Small intestine (tissue), 7 donors: ENCODE measurements around the gene TICAM1. TPM values are rescaled to one million over a fixed set of nuclear protein-coding genes. Genes with fewer than 3 reads are reported as not detected.
"Not testable (repeated sequence)": the region's sequence is repeated elsewhere in the genome, so short reads cannot be mapped to it uniquely, and the experiment has no call there.

ENCODE experiments used
- DNase-seq, 2 donors: peaks; one replicate each; pipeline versions ENCODE4 v3.0.0 to v3.0.0-alpha.2; 2013
- FAIRE-seq: peaks from 2 replicates; lab custom pipeline; 2012; peaks lifted over from hg19 to GRCh38; lab: Jason Lieb, UNC
- H3K27ac ChIP-seq, 3 donors: one replicate each; pipeline ENCODE4 v1.5.1; 2013; ENCODE audit warnings: low read length in 2 of 3, mild to moderate bottlenecking in 2 of 3, control low read depth in 1 of 3, inconsistent platforms in 1 of 3, low read depth in 1 of 3, moderate library complexity in 1 of 3
- H3K27me3 ChIP-seq, 3 donors: one replicate each; pipeline ENCODE4 v1.6.1; 2013; ENCODE audit warnings: low read length in 3 of 3, inconsistent platforms in 1 of 3; ENCODE audit not compliant: control insufficient read depth in 3 of 3, insufficient read depth in 3 of 3
- H3K36me3 ChIP-seq, 3 donors: one replicate each; pipeline ENCODE4 v1.6.1; 2013; ENCODE audit warnings: low read length in 3 of 3, inconsistent platforms in 1 of 3, low read depth in 1 of 3, mild to moderate bottlenecking in 1 of 3, moderate library complexity in 1 of 3; ENCODE audit not compliant: control insufficient read depth in 3 of 3, insufficient read depth in 2 of 3
- H3K4me1 ChIP-seq, 3 donors: one replicate each; pipeline ENCODE4 v1.6.1; 2013; ENCODE audit warnings: low read length in 2 of 3, inconsistent platforms in 1 of 3, low read depth in 1 of 3, mild to moderate bottlenecking in 1 of 3, moderate library complexity in 1 of 3; ENCODE audit not compliant: control insufficient read depth in 3 of 3, insufficient read depth in 2 of 3
- H3K4me3 ChIP-seq, 3 donors: one replicate each; pipeline ENCODE4 v1.5.1; 2013; ENCODE audit warnings: low read length in 3 of 3, control low read depth in 1 of 3, inconsistent platforms in 1 of 3, low read depth in 1 of 3, mild to moderate bottlenecking in 1 of 3, moderate library complexity in 1 of 3
- H3K9me3 ChIP-seq, 2 donors: one replicate each; pipeline ENCODE4 v1.6.1; 2013; ENCODE audit warnings: low read depth in 1 of 2, low read length in 1 of 2; ENCODE audit not compliant: control insufficient read depth in 2 of 2, insufficient read depth in 1 of 2
- WGBS, 3 donors: extraction: QIAGEN DNeasy Blood & Tissue Kit; methylation state at CpG; one replicate each; pipeline ENCODE4 v1.1.7; 2013; 5-methylcytosine and 5-hydroxymethylcytosine counted together
- polyA plus RNA-seq, 4 donors: library from polyadenylated mRNA; stranded (reverse) in 3 of 4; unstranded in 1 of 4; fragments of 200-250 nt in 3 of 4; fragments of 120-200 nt in 1 of 4; gene quantifications; one replicate each; pipeline versions ENCODE4 v1.2.1 to v1.2.3, GENCODE V29; 2013
- donor health status: healthy with polysubstance abuse.
- donor health status: control.
- donor health status: control.
- donor health status: Bipolar disorder and iron deficiency.
- donor health status: healthy.

The TICAM1 gene
- polyA plus RNA-seq, 4 donors, result 14.3 to 38.0 (median 20.6) TPM

GRCh38 chr19:4851551-4852290 is 20.2 kb upstream of the TICAM1 start:
- Histone ChIP-seq H3K36me3 (peaks cover 11 to 94% (median 16%) of the 10 kb centered on the region in 3 donors), H3K4me3 (no peak overlapping the region), H3K4me1 (peaks cover 0 to 11% (median 0%) of the 10 kb centered on the region in 3 donors), H3K27ac (no peak overlapping the region), H3K9me3 (no peaks in the 10 kb centered on the region), H3K27me3 (no peaks in the 10 kb centered on the region)
- 76 to 78% (median 76%) methylated on average over 39 to 42 of the region's 42 CpGs for WGBS, 3 donors
- peak; percentile 51 to 82 for DNase-seq
- FAIRE-seq, result no peak

GRCh38 chr19:4849019-4849418 is 17.5 kb upstream of the TICAM1 start:
- Histone ChIP-seq H3K9me3 (no peaks in the 10 kb centered on the region), H3K27ac (no peak overlapping the region), H3K27me3 (no peaks in the 10 kb centered on the region), H3K4me1 (peaks cover 0 to 6% (median 0%) of the 10 kb centered on the region in 3 donors), H3K4me3 (no peak overlapping the region), H3K36me3 (peaks cover 10 to 91% (median 10%) of the 10 kb centered on the region in 3 donors)
- FAIRE-seq (no peak), DNase-seq (no peak)
- 85 to 92% (median 92%) methylated on average over 7 of the region's 7 CpGs for WGBS, 3 donors

- H3K4me3 ChIP-seq, result no peak overlapping the region
- peaks cover 10 to 91% (median 10%) of the 10 kb centered on the region in 3 donors for H3K36me3 ChIP-seq
- no peaks in the 10 kb centered on the region for H3K27me3 ChIP-seq
- no peak overlapping the region for H3K27ac ChIP-seq
- no peak for FAIRE-seq
- H3K9me3 ChIP-seq, result no peaks in the 10 kb centered on the region
- H3K4me1 ChIP-seq, result peaks cover 0 to 18% (median 0%) of the 10 kb centered on the region in 3 donors
- DNase-seq, result no peak
- WGBS, 3 donors, result 94 to 98% (median 95%) methylated on average over 23 of the region's 23 CpGs
Observed at GRCh38 chr19:4847190-4847973, 15.9 kb upstream of the TICAM1 start.

- not testable (repeated sequence) for H3K27ac ChIP-seq, DNase-seq
- WGBS, 3 donors, result 63 to 88% (median 83%) methylated on average over 5 to 9 of the region's 9 CpGs
Observed at GRCh38 chr19:4845975-4846374, 14.5 kb upstream of the TICAM1 start.

GRCh38 chr19:4844348-4845179 is 13.1 kb upstream of the TICAM1 start:
- WGBS, 3 donors, result 60 to 73% (median 70%) methylated on average over 10 of the region's 10 CpGs
- H3K4me3 ChIP-seq, result no peak overlapping the region
- no peaks in the 10 kb centered on the region for H3K27me3 ChIP-seq
- peak; percentile 42 to 63 for DNase-seq
- H3K36me3 ChIP-seq, result peaks cover 8 to 86% (median 10%) of the 10 kb centered on the region in 3 donors
- no peaks in the 10 kb centered on the region for H3K9me3 ChIP-seq
- peaks cover 0 to 22% (median 0%) of the 10 kb centered on the region in 3 donors for H3K4me1 ChIP-seq
- FAIRE-seq, result no peak
- H3K27ac ChIP-seq, result peak overlapping the region in 1 of 3 donors; percentile 39

More at GRCh38 chr19:4845975-4846374, 14.5 kb upstream of the TICAM1 start:
- H3K27me3 ChIP-seq, H3K9me3 ChIP-seq, FAIRE-seq, H3K4me3 ChIP-seq: not testable (repeated sequence)
- Histone ChIP-seq H3K36me3 (peaks cover 10 to 87% (median 10%) of the 10 kb centered on the region in 3 donors), H3K4me1 (peaks cover 0 to 22% (median 0%) of the 10 kb centered on the region in 3 donors)

GRCh38 chr19:4843647-4843965 is 12.1 kb upstream of the TICAM1 start:
- Histone ChIP-seq H3K4me1 (peaks cover 0 to 22% (median 0%) of the 10 kb centered on the region in 3 donors), H3K9me3 (no peaks in the 10 kb centered on the region), H3K27ac (peak overlapping the region in 2 of 3 donors; percentile 18 to 54), H3K36me3 (peaks cover 14 to 87% (median 16%) of the 10 kb centered on the region in 3 donors), H3K27me3 (no peaks in the 10 kb centered on the region), H3K4me3 (no peak overlapping the region)
- DNase-seq (no peak), FAIRE-seq (no peak)
- WGBS, 3 donors, result 91 to 95% (median 93%) methylated on average over 6 of the region's 6 CpGs

- no peaks in the 10 kb centered on the region for H3K27me3 ChIP-seq
- peaks cover 7 to 65% (median 15%) of the 10 kb centered on the region in 3 donors for H3K36me3 ChIP-seq
- no peaks in the 10 kb centered on the region for H3K9me3 ChIP-seq
- H3K4me3 ChIP-seq, result no peak overlapping the region
- peaks cover 0 to 16% (median 0%) of the 10 kb centered on the region in 3 donors for H3K4me1 ChIP-seq
- DNase-seq (no peak), FAIRE-seq (no peak)
- H3K27ac ChIP-seq, result no peak overlapping the region
- WGBS, 3 donors, result 91 to 97% (median 96%) methylated on average over 17 of the region's 17 CpGs
Observed at GRCh38 chr19:4839192-4839591, 7.7 kb upstream of the TICAM1 start.

- peak overlapping the region; percentile 52 to 98 (median 84) for H3K27ac ChIP-seq
- FAIRE-seq (no peak), DNase-seq (peak; percentile 70 to 89)
- 18 to 57% (median 42%) methylated on average over 5 of the region's 5 CpGs for WGBS, 3 donors
- no peaks in the 10 kb centered on the region for H3K9me3 ChIP-seq
- H3K27me3 ChIP-seq, result no peaks in the 10 kb centered on the region
- no peak overlapping the region for H3K4me3 ChIP-seq
- H3K4me1 ChIP-seq, result peaks cover 0 to 25% (median 6%) of the 10 kb centered on the region in 3 donors
- H3K36me3 ChIP-seq, result peaks cover 0 to 9% (median 4%) of the 10 kb centered on the region in 3 donors
Observed at GRCh38 chr19:4832776-4833175, 1.3 kb upstream of the TICAM1 start.
